ENCODE measurements around the gene GAS2.

GRCh38 chr11:22780952-22781593, 114.7 kb downstream of the GAS2 start:
- TF ChIP-seq EZH2 (IDR thresholded peaks at IDR 0.05; ENCODE audit: borderline replicate concordance, insufficient read depth, low read length, poor library complexity, severe bottlenecking) (no peak), CTCF (IDR thresholded peaks at IDR 0.05; ENCODE audit: poor library complexity, severe bottlenecking) (no peak), EP300 (conservative IDR thresholded peaks at IDR 0.05; ENCODE audit: poor library complexity, severe bottlenecking) (no peak), SMC3 (conservative IDR thresholded peaks at IDR 0.05; ENCODE audit: poor library complexity) (no peak), TAF1 (IDR thresholded peaks at IDR 0.05; ENCODE audit: low read depth) (no peak), POLR2AphosphoS5 (IDR thresholded peaks at IDR 0.05) (no peak)

Measured in neural cell (in vitro differentiated cells).